Mesenchymal stem cell (in vitro differentiated cells and primary cell): ENCODE data around the gene NUBPL.

Experiments used
- DNase-seq: peaks from one replicate; pipeline ENCODE4 v3.0.0-alpha.2; 2013
- H2AFZ ChIP-seq: one replicate; pipeline ENCODE4 v1.6.1; 2013; ENCODE audit warnings: low read depth, mild to moderate bottlenecking, control low read depth, inconsistent platforms, low read length, moderate library complexity
- H2AK5ac ChIP-seq: 2 replicates; pipeline ENCODE4 v1.6.1; 2013; ENCODE audit warnings: low read length, moderate library complexity, mild to moderate bottlenecking, inconsistent platforms; ENCODE audit not compliant: severe bottlenecking
- H2BK120ac ChIP-seq: one replicate; pipeline ENCODE4 v1.6.1; 2013; ENCODE audit warnings: low read depth, mild to moderate bottlenecking, inconsistent platforms, low read length, moderate library complexity
- H2BK12ac ChIP-seq, 2 experiments: one replicate each; pipeline ENCODE4 v1.6.1; 2013; ENCODE audit warnings: inconsistent platforms in 2 of 2, low read length in 2 of 2, mild to moderate bottlenecking in 2 of 2, moderate library complexity in 2 of 2, control low read depth in 1 of 2
- H2BK15ac ChIP-seq: one replicate; pipeline ENCODE4 v1.6.1; 2013; ENCODE audit warnings: mild to moderate bottlenecking, low read depth, inconsistent platforms; ENCODE audit not compliant: poor library complexity, severe bottlenecking
- H2BK5ac ChIP-seq: 2 replicates; pipeline ENCODE4 v1.6.1; 2013; ENCODE audit warnings: low read depth, mild to moderate bottlenecking, low read length, control low read depth, inconsistent platforms; ENCODE audit not compliant: poor library complexity, severe bottlenecking
- H3K14ac ChIP-seq, 2 experiments: one replicate each; pipeline ENCODE4 v1.6.1; 2013; ENCODE audit warnings: inconsistent platforms in 2 of 2, low read length in 2 of 2, control low read depth in 1 of 2, mild to moderate bottlenecking in 1 of 2, moderate library complexity in 1 of 2
- H3K18ac ChIP-seq, 2 experiments: one replicate each; pipeline ENCODE4 v1.6.1; 2013; ENCODE audit warnings: inconsistent platforms in 2 of 2, low read length in 2 of 2, control low read depth in 1 of 2, low read depth in 1 of 2, mild to moderate bottlenecking in 1 of 2
- H3K23ac ChIP-seq, 2 experiments: one replicate each; pipeline ENCODE4 v1.6.1; 2013; ENCODE audit warnings: inconsistent platforms in 2 of 2, low read length in 2 of 2, mild to moderate bottlenecking in 2 of 2, moderate library complexity in 2 of 2, control low read depth in 1 of 2
- H3K27ac ChIP-seq: 2 replicates; pipeline ENCODE4 v1.5.1; 2013; ENCODE audit warnings: mild to moderate bottlenecking, moderate library complexity, low read length, control low read depth, inconsistent platforms; ENCODE audit not compliant: poor library complexity, severe bottlenecking
- H3K27me3 ChIP-seq, 2 experiments: 2 replicates each; pipeline versions ENCODE4 v1.6.1 to v1.7.0; 2013; ENCODE audit warnings: low read length in 2 of 2, mild to moderate bottlenecking in 2 of 2, moderate library complexity in 2 of 2, control low read depth in 1 of 2, inconsistent platforms in 1 of 2; ENCODE audit not compliant: control insufficient read depth in 1 of 2, insufficient read depth in 1 of 2
- H3K36me3 ChIP-seq, 2 experiments: 2 replicates each; pipeline versions ENCODE4 v1.6.1 to v1.7.0; 2013; ENCODE audit warnings: low read length in 2 of 2, control low read depth in 1 of 2, inconsistent platforms in 1 of 2, low read depth in 1 of 2, mild to moderate bottlenecking in 1 of 2; ENCODE audit not compliant: insufficient read depth in 2 of 2, control insufficient read depth in 1 of 2
- H3K4ac ChIP-seq, 2 experiments: one replicate each; pipeline ENCODE4 v1.6.1; 2013; ENCODE audit warnings: inconsistent platforms in 2 of 2, low read length in 2 of 2, mild to moderate bottlenecking in 2 of 2, moderate library complexity in 2 of 2, control low read depth in 1 of 2, low read depth in 1 of 2
- H3K4me1 ChIP-seq: 2 replicates; pipeline ENCODE4 v1.6.1; 2013; ENCODE audit warnings: low read depth, low read length, control low read depth; ENCODE audit not compliant: control insufficient read depth, insufficient read depth
- H3K4me2 ChIP-seq: 2 replicates; pipeline ENCODE4 v1.6.1; 2013; ENCODE audit warnings: low read length, mild to moderate bottlenecking, inconsistent platforms; ENCODE audit not compliant: poor library complexity, severe bottlenecking
- H3K4me3 ChIP-seq, 2 experiments: 2 replicates each; pipeline versions ENCODE4 v1.5.1 to v1.7.0; 2013; ENCODE audit warnings: low read length in 2 of 2, mild to moderate bottlenecking in 2 of 2, control low read depth in 1 of 2, low read depth in 1 of 2; ENCODE audit not compliant: insufficient read depth in 1 of 2
- H3K79me1 ChIP-seq: replicated peaks from 2 replicates; pipeline ENCODE4 v1.6.1; 2013; ENCODE audit warnings: mild to moderate bottlenecking, control low read depth, low read length, inconsistent platforms; ENCODE audit not compliant: poor library complexity, severe bottlenecking
- H3K9ac ChIP-seq: 2 replicates; pipeline ENCODE4 v1.7.0; 2013; ENCODE audit warnings: mild to moderate bottlenecking, low read length, moderate library complexity
- H3K9me3 ChIP-seq: 2 replicates; pipeline ENCODE4 v1.7.0; 2013; ENCODE audit warnings: mild to moderate bottlenecking, low read length; ENCODE audit not compliant: control insufficient read depth
- H4K8ac ChIP-seq: one replicate; pipeline ENCODE4 v1.6.1; 2013; ENCODE audit warnings: inconsistent platforms, mild to moderate bottlenecking, low read length, moderate library complexity
- H4K91ac ChIP-seq: one replicate; pipeline ENCODE4 v1.6.1; 2013; ENCODE audit warnings: mild to moderate bottlenecking, low read length, inconsistent platforms
- WGBS: methylation state at CpG from one replicate; pipeline ENCODE4 v1.1.7; 2013; ENCODE audit warnings: mixed read lengths; 5-methylcytosine and 5-hydroxymethylcytosine counted together

The NUBPL gene

DNA sequence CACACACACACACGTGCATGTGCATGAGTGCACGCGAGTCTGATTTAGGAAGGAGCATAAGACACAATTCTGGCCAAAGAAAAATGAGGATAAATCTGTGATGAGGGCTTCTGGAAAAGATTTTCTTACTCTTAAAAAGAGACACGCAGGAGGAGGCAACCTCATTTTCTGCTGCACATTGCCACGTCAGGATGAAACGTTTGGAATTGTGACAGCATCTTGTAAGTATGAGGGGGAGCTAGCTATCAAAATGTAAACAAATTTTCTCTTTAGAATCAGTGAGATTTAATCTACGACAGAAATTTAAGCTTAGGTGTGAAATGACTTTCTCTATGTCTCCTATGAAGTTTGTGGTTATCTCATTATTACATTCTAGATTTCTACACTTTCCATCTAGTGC is 31.1 kb upstream of the NUBPL start:
- no peak overlapping the region for H2BK12ac ChIP-seq
- 72% methylated on average over 5 of the region's 7 CpGs for WGBS
- DNase-seq = peak; percentile 3

DNA sequence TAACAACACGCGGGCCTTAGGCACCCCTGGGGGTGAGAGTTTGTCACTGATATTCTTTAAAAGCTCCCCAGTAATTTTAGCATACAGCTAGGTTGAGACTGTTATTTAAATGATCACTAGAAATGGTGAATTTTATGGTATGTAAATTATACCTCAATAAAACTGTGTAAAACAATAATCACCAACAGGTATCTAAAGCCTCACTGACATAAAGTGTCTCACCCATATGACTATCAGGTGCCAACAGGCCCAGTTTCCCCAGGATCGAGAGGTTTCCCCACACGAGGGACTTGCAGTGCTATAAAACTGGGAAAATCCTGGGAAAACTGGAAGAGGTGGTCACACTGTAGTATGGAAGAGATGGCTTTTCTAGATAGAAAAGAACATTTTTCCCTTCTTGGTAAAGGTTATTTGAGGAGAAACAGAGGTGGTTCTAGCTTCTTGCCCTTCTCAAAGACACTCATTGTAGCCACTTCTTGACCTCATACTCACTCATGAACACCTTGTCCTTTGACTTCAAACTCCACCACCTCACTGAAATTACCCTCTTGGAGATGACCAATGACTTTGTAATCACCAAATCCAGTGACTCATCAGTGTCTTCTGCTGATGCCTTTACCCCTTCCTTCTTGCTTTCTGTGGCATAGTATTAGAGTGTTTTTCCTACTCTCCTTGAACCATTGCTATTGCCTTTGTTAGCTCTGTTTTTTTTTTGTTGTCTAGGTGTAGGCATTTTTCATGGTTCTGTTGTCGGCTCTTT is 24.8 kb upstream of the NUBPL start:
- H2BK5ac ChIP-seq = no peak overlapping the region
- no peak overlapping the region for H2AK5ac ChIP-seq
- no peak overlapping the region for H2AFZ ChIP-seq
- H3K9ac ChIP-seq = no peak overlapping the region
- H3K14ac ChIP-seq = no peak overlapping the region
- peak overlapping the region; percentile 52 for H2BK15ac ChIP-seq
- DNase-seq = no peak
- no peak overlapping the region for H4K8ac ChIP-seq
- no peak overlapping the region for H3K18ac ChIP-seq
- H3K4me1 ChIP-seq = no peaks in the 10 kb centered on the region
- no peaks in the 10 kb centered on the region for H3K36me3 ChIP-seq
- no peak overlapping the region for H3K4ac ChIP-seq
- H3K79me1 ChIP-seq = no peaks in the 10 kb centered on the region
- no peak overlapping the region for H3K27ac ChIP-seq
- WGBS = 91% methylated on average over 4 of the region's 5 CpGs
- no peak overlapping the region for H2BK12ac ChIP-seq
- H4K91ac ChIP-seq = no peak overlapping the region
- H3K4me2 ChIP-seq = no peak overlapping the region
- no peak overlapping the region for H3K23ac ChIP-seq
- peaks cover 0 to 8% of the 10 kb centered on the region in 2 experiments for H3K27me3 ChIP-seq
- H3K4me3 ChIP-seq = no peak overlapping the region
- no peak overlapping the region for H2BK120ac ChIP-seq
- H3K9me3 ChIP-seq = no peaks in the 10 kb centered on the region

More for the DNA sequence above, 31.1 kb upstream of the NUBPL start:
- Histone ChIP-seq H3K9ac (no peak overlapping the region), H3K4me3 (no peak overlapping the region), H3K4ac (no peak overlapping the region), H2BK5ac (no peak overlapping the region), H3K36me3 (no peaks in the 10 kb centered on the region), H3K79me1 (no peaks in the 10 kb centered on the region), H3K4me1 (no peaks in the 10 kb centered on the region), H2AFZ (no peak overlapping the region), H3K4me2 (no peak overlapping the region), H3K14ac (no peak overlapping the region), H3K9me3 (no peaks in the 10 kb centered on the region), H4K8ac (no peak overlapping the region), H4K91ac (no peak overlapping the region), H3K18ac (no peak overlapping the region), H2BK15ac (no peak overlapping the region), H3K27ac (no peak overlapping the region), H3K27me3 (no peaks in the 10 kb centered on the region), H2BK120ac (no peak overlapping the region), H3K23ac (no peak overlapping the region), H2AK5ac (no peak overlapping the region)

DNA sequence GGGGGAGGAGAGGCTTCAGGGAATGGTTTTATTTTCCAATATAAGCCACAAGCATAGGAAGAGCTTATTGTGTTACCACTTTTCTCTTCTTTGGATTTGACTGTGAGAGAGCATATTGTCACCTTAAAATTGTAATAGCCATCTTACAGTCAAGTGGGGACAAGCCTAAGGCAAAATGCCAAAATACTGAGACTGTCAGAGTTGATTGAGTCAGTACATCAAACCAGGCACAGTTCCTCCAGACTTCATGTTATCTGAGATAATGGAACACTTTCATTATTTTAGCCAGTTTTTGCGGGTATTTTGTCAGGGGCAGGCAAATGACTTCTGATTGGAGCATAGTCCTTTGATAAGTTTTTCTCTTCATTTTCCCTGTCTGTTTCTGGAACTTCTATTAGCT is 19.5 kb upstream of the NUBPL start:
- H3K4me3 ChIP-seq = no peak overlapping the region
- H3K27ac ChIP-seq = no peak overlapping the region
- no peak for DNase-seq
- WGBS = 100% methylated on average over 1 of the region's 1 CpG
- H2AFZ ChIP-seq = no peak overlapping the region
- no peak overlapping the region for H3K18ac ChIP-seq
- no peak overlapping the region for H2BK5ac ChIP-seq
- no peak overlapping the region for H3K14ac ChIP-seq
- no peaks in the 10 kb centered on the region for H3K4me1 ChIP-seq
- no peaks in the 10 kb centered on the region for H3K79me1 ChIP-seq
- H3K36me3 ChIP-seq = no peaks in the 10 kb centered on the region
- H2BK12ac ChIP-seq = no peak overlapping the region
- H4K8ac ChIP-seq = no peak overlapping the region
- no peak overlapping the region for H3K23ac ChIP-seq
- H3K4me2 ChIP-seq = no peak overlapping the region
- H3K27me3 ChIP-seq = peaks cover 0 to 5% of the 10 kb centered on the region in 2 experiments
- H3K9me3 ChIP-seq = no peaks in the 10 kb centered on the region
- H2BK15ac ChIP-seq = no peak overlapping the region
- H2BK120ac ChIP-seq = no peak overlapping the region
- H2AK5ac ChIP-seq = no peak overlapping the region
- H3K4ac ChIP-seq = no peak overlapping the region
- no peak overlapping the region for H3K9ac ChIP-seq
- H4K91ac ChIP-seq = no peak overlapping the region

DNA sequence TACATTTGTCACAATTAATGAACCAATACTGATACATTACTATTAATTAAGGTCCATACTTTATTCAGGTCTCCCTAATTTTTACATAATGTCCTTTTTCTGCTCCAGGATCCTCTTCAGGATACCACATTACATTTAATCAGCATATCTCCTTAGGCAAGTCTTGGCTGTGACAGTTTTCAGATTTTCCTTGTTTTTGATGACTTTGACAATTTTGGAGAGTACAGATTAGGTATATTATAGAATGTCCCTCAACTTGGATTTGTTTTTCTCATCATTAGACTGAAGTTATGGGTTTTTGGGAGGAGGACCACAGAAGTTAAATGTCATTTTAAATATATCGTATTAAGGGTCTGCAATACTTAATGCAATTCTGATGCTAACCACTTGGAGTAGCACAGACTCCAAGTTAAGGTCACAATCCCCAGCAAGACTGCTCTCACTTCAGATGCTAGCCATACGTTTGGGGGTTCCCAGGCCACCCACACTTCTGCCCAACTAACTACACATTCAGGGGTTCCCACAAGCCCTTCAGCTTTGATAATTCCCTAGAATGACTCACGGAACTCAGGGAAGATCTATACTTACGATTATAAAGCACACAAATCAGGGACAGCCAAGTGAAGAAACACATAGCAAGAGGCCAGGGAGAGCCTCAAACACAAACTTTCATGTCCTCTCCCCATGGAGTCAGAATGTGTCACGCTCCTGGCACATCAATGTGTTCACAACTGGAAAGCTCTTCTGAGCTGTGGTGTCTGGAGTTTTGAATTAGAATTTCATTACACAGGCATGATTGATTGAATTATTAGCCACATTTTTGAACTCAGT is 17.0 kb upstream of the NUBPL start:
- Histone ChIP-seq H3K27me3 (no peaks in the 10 kb centered on the region), H2BK15ac (no peak overlapping the region), H3K4ac (no peak overlapping the region), H2BK120ac (no peak overlapping the region), H3K4me3 (no peak overlapping the region), H3K18ac (no peak overlapping the region), H4K8ac (no peak overlapping the region), H2BK12ac (no peak overlapping the region), H3K27ac (no peak overlapping the region), H3K4me1 (no peaks in the 10 kb centered on the region), H2BK5ac (no peak overlapping the region), H3K23ac (no peak overlapping the region), H2AFZ (no peak overlapping the region), H3K4me2 (no peak overlapping the region), H3K79me1 (no peaks in the 10 kb centered on the region), H3K14ac (no peak overlapping the region), H3K36me3 (no peaks in the 10 kb centered on the region), H3K9me3 (no peaks in the 10 kb centered on the region), H3K9ac (no peak overlapping the region), H4K91ac (no peak overlapping the region), H2AK5ac (no peak overlapping the region)
- peak; percentile 14 for DNase-seq
- WGBS = 67% methylated on average over 4 of the region's 5 CpGs
